OCI-LY3 (cell line): ENCODE data around the gene CHL1.

ENCODE experiments used
- EZH2phosphoT487 ChIP-seq: fragments of 200-600 bp; shearing (Covaris generic); IDR thresholded peaks from 2 replicates; pipeline ENCODE4 v1.6.1; 2018; ENCODE audit warnings: antibody characterized with exemption, mixed run types, low read depth
- TF ChIP-seq, protein P1 (sequence below): fragments of 200-600, 300-600 bp; sonication (generic); IDR thresholded peaks from 2 replicates; pipeline ENCODE4 v1.5.1; 2014; ENCODE audit warnings: antibody characterized with exemption, low read length, low read depth

- no peak for TF ChIP-seq EZH2phosphoT487
- TF ChIP-seq, protein P1, sequence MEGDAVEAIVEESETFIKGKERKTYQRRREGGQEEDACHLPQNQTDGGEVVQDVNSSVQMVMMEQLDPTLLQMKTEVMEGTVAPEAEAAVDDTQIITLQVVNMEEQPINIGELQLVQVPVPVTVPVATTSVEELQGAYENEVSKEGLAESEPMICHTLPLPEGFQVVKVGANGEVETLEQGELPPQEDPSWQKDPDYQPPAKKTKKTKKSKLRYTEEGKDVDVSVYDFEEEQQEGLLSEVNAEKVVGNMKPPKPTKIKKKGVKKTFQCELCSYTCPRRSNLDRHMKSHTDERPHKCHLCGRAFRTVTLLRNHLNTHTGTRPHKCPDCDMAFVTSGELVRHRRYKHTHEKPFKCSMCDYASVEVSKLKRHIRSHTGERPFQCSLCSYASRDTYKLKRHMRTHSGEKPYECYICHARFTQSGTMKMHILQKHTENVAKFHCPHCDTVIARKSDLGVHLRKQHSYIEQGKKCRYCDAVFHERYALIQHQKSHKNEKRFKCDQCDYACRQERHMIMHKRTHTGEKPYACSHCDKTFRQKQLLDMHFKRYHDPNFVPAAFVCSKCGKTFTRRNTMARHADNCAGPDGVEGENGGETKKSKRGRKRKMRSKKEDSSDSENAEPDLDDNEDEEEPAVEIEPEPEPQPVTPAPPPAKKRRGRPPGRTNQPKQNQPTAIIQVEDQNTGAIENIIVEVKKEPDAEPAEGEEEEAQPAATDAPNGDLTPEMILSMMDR, result no peak
Measured at GRCh38 chr3:291646-292436, 95.3 kb downstream of the CHL1 start.
